ENCODE results near the gene DESI1. TPM values are rescaled to one million over a fixed set of nuclear protein-coding genes. Genes with fewer than 3 reads are reported as not detected.

The DESI1 gene
- total RNA-seq, 1 experiment from 2014 or later, result 64.5 TPM

GRCh38 chr22:41555325-41555982, 65.4 kb downstream of the DESI1 start:
- BruUV-seq (replicated peaks), result no TSS peak
- H3K27ac Mint-ChIP-seq (ENCODE audit: unreplicated experiment), result no peak overlapping the region
- no peak for TF ChIP-seq CTCF (IDR thresholded peaks at IDR 0.05; ENCODE audit: unreplicated experiment)
- H3K4me3 Mint-ChIP-seq (ENCODE audit: low read depth, unreplicated experiment), result no peak overlapping the region
- DNase-seq, result no peak
- peaks cover 81% of the 10 kb centered on the region for H3K27me3 Mint-ChIP-seq (ENCODE audit: unreplicated experiment)
- CTCF ChIA-PET, result interaction anchor here (0.6 to 0.9 kb wide), 2 partner anchors 11 to 21 kb away, joined by 4 to 7 read pairs; no protein-coding TSS in a partner anchor
- intact Hi-C loops (cut with micrococcal nuclease; ENCODE audit: unreplicated experiment), result no loop called here
- no peaks in the 10 kb centered on the region for H3K9me3 Mint-ChIP-seq (ENCODE audit: low read depth, unreplicated experiment)
- H3K36me3 Mint-ChIP-seq (ENCODE audit: insufficient read depth, unreplicated experiment), result no peaks in the 10 kb centered on the region
- H3K4me1 Mint-ChIP-seq (ENCODE audit: low read depth, unreplicated experiment), result peaks cover 8% of the 10 kb centered on the region

GRCh38 chr22:41551877-41552582, 68.8 kb downstream of the DESI1 start:
- H3K4me1 Mint-ChIP-seq (ENCODE audit: low read depth, unreplicated experiment), result peaks cover 8% of the 10 kb centered on the region
- CTCF ChIA-PET, result no interaction called here

GRCh38 chr22:41550952-41551491, 69.8 kb downstream of the DESI1 start:
- H3K36me3 Mint-ChIP-seq (ENCODE audit: insufficient read depth, unreplicated experiment), result no peaks in the 10 kb centered on the region
- no peak for TF ChIP-seq CTCF (IDR thresholded peaks at IDR 0.05; ENCODE audit: unreplicated experiment)
- H3K27ac Mint-ChIP-seq (ENCODE audit: unreplicated experiment), result no peak overlapping the region
- H3K27me3 Mint-ChIP-seq (ENCODE audit: unreplicated experiment), result peaks cover 42% of the 10 kb centered on the region
- H3K9me3 Mint-ChIP-seq (ENCODE audit: low read depth, unreplicated experiment), result no peaks in the 10 kb centered on the region
- DNase-seq, result no peak
- no peak overlapping the region for H3K4me3 Mint-ChIP-seq (ENCODE audit: low read depth, unreplicated experiment)
- CTCF ChIA-PET, result interaction anchor here (0.6 kb wide), 1 partner anchor 87 kb away, joined by 3 read pairs; no protein-coding TSS in a partner anchor
- peaks cover 8% of the 10 kb centered on the region for H3K4me1 Mint-ChIP-seq (ENCODE audit: low read depth, unreplicated experiment)
- intact Hi-C loops (cut with micrococcal nuclease; ENCODE audit: unreplicated experiment), result loop anchor here (5.0 kb wide), 1 partner anchor 46 kb away; no protein-coding TSS in a partner anchor
- no TSS peak for BruUV-seq (replicated peaks)

More at GRCh38 chr22:41551877-41552582, 68.8 kb downstream of the DESI1 start:
- no peak for TF ChIP-seq CTCF (IDR thresholded peaks at IDR 0.05; ENCODE audit: unreplicated experiment)
- Mint-ChIP-seq H3K36me3 (ENCODE audit: insufficient read depth, unreplicated experiment) (no peaks in the 10 kb centered on the region), H3K4me3 (ENCODE audit: low read depth, unreplicated experiment) (no peak overlapping the region), H3K27ac (ENCODE audit: unreplicated experiment) (no peak overlapping the region), H3K9me3 (ENCODE audit: low read depth, unreplicated experiment) (no peaks in the 10 kb centered on the region), H3K27me3 (ENCODE audit: unreplicated experiment) (peaks cover 52% of the 10 kb centered on the region)
- no TSS peak for BruUV-seq (replicated peaks)
- DNase-seq, result no peak
- intact Hi-C loops (cut with micrococcal nuclease; ENCODE audit: unreplicated experiment), result loop anchor here (5.0 kb wide), 1 partner anchor 45 kb away; no protein-coding TSS in a partner anchor

- Mint-ChIP-seq H3K36me3 (ENCODE audit: insufficient read depth, unreplicated experiment) (peaks cover 10% of the 10 kb centered on the region), H3K9me3 (ENCODE audit: low read depth, unreplicated experiment) (no peaks in the 10 kb centered on the region), H3K27ac (ENCODE audit: unreplicated experiment) (no peak overlapping the region), H3K4me3 (ENCODE audit: low read depth, unreplicated experiment) (no peak overlapping the region), H3K27me3 (ENCODE audit: unreplicated experiment) (peaks cover 26% of the 10 kb centered on the region), H3K4me1 (ENCODE audit: low read depth, unreplicated experiment) (peaks cover 14% of the 10 kb centered on the region)
- CTCF ChIA-PET, result no interaction called here
- intact Hi-C loops (cut with micrococcal nuclease; ENCODE audit: unreplicated experiment), result no loop called here
- no peak for DNase-seq
- BruUV-seq (replicated peaks), result no TSS peak
- TF ChIP-seq CTCF (IDR thresholded peaks at IDR 0.05; ENCODE audit: unreplicated experiment), result no peak
These were observed 72.0 kb downstream of the DESI1 start for GRCh38 chr22:41548830-41549211.

Other genes starting within 250 kb of the DESI1 start
- 4.6 and 6.3 TPM in 2 replicates for gene TEF, start 239.1 kb downstream of the DESI1 start, total RNA-seq (2022)
- 57.3 and 64.1 TPM in 2 replicates for gene TOB2, start 174.2 kb downstream of the DESI1 start, total RNA-seq (2022)
- gene PHF5A, start 152.4 kb downstream of the DESI1 start, total RNA-seq (2022), result 53.3 and 68.5 TPM in 2 replicates
- 94.0 and 94.5 TPM in 2 replicates for gene ACO2, start 151.9 kb downstream of the DESI1 start, total RNA-seq (2022)
- gene POLR3H, start 76.6 kb downstream of the DESI1 start, total RNA-seq (2022), result 49.7 and 53.8 TPM in 2 replicates
- gene CSDC2, start 60.0 kb downstream of the DESI1 start, total RNA-seq (2022), result not detected in 2 replicates
- 18.0 and 20.6 TPM in 2 replicates for gene PMM1, start 31.2 kb downstream of the DESI1 start, total RNA-seq (2022)
- 369 and 401 TPM in 2 replicates for gene XRCC6, start 252 bp upstream of the DESI1 start, total RNA-seq (2022)
- 205 and 213 TPM in 2 replicates for gene SNU13, start 67.8 kb upstream of the DESI1 start, total RNA-seq (2022)
- 0.68 and 0.83 TPM in 2 replicates for gene MEI1, start 78.5 kb upstream of the DESI1 start, total RNA-seq (2022)
- gene CCDC134, start 179.6 kb upstream of the DESI1 start, total RNA-seq (2022), result 18.4 and 20.1 TPM in 2 replicates
- gene SREBF2, start 212.1 kb upstream of the DESI1 start, total RNA-seq (2022), result 145 and 159 TPM in 2 replicates

All from Calu3 (cell line).